GM13977 (cell line): ENCODE data around the gene TBPL1.

Source experiments
- DNase-seq: peaks from one replicate; pipeline ENCODE4 v3.0.0; 2012; ENCODE audit warnings: low spot score
- in situ Hi-C: fragments of 300-500 bp; cut with MboI; formaldehyde crosslinking; loops from one replicate; pipeline ENCODE4 v1.12.0; 2022; ENCODE audit warnings: low sequenced_read_pairs, low pct_unique_long_range_greater_than_20kb, mixed read lengths, inconsistent platforms; ENCODE audit not compliant: unreplicated experiment
- TF ChIP-seq, protein P1 (sequence below): IDR thresholded peaks from 2 replicates; pipeline ENCODE4 v1.5.1; 2012; ENCODE audit warnings: mild to moderate bottlenecking, control low read depth; ENCODE audit not compliant: insufficient read depth; ENCODE audit errors: extremely low read depth, missing control alignments

The TBPL1 gene

DNA sequence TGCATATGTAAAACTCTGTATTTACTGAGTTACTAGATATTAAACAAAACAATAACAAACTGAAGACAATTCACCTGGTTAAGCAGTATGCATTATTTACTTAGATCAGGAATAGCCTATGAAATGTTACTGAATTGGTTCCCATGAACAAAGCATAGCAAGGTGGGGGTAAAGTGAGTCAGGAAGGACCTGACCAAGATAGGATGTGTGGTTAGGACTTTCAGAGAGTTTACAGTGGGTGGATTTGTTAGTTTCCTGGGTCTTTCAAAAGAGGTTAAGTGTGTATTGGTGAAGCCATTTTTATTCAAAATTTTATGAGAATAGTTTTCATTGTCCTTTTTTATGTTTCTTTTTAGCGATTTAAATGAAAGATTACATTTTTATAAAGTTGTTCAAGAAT is 32.9 kb downstream of the TBPL1 start:
- in situ Hi-C loops = no loop called here
- TF ChIP-seq, protein P1, sequence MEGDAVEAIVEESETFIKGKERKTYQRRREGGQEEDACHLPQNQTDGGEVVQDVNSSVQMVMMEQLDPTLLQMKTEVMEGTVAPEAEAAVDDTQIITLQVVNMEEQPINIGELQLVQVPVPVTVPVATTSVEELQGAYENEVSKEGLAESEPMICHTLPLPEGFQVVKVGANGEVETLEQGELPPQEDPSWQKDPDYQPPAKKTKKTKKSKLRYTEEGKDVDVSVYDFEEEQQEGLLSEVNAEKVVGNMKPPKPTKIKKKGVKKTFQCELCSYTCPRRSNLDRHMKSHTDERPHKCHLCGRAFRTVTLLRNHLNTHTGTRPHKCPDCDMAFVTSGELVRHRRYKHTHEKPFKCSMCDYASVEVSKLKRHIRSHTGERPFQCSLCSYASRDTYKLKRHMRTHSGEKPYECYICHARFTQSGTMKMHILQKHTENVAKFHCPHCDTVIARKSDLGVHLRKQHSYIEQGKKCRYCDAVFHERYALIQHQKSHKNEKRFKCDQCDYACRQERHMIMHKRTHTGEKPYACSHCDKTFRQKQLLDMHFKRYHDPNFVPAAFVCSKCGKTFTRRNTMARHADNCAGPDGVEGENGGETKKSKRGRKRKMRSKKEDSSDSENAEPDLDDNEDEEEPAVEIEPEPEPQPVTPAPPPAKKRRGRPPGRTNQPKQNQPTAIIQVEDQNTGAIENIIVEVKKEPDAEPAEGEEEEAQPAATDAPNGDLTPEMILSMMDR = no peak
- no peak for DNase-seq

DNA sequence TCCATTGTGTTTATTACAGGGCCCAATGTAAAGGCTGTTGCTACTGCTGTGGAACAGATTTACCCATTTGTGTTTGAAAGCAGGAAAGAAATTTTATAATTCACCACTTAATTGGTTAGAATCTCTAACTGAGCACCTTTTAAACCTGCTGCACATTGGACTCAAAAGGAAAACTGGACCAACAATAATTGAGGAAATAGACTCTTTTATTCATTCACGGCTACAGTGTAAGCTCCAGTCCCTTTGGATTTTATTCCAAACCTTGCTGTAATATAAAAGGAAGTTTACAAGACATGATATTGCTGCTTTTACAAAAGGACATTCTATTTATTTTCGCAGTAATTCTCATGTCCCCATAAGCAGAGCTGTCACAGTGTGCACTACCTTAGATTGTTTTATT is 33.9 kb downstream of the TBPL1 start:
- TF ChIP-seq, protein P1 = no peak
- DNase-seq = no peak

DNA sequence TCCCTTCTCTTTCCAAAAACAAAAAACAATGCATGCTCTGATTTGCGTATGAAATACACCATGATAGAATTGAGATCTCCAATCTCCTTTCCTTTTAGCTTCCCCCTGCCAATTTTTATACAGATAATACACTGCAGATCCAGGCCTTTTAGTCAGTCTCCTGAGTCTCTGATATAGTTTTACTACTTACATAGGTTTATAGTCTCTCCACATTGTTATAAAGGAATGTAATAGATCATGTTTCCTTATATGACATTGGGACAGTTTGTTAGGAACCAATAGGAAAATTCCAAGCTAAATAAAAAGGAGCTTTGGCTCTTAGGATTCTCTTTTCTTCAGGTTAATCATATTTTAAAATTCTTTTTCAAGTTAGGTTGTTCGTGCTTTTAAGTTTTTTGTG is 36.5 kb downstream of the TBPL1 start:
- DNase-seq = no peak
- in situ Hi-C loops = no loop called here
- TF ChIP-seq, protein P1 = no peak

More for the DNA sequence above, 33.9 kb downstream of the TBPL1 start:
- in situ Hi-C loops = no loop called here

DNA sequence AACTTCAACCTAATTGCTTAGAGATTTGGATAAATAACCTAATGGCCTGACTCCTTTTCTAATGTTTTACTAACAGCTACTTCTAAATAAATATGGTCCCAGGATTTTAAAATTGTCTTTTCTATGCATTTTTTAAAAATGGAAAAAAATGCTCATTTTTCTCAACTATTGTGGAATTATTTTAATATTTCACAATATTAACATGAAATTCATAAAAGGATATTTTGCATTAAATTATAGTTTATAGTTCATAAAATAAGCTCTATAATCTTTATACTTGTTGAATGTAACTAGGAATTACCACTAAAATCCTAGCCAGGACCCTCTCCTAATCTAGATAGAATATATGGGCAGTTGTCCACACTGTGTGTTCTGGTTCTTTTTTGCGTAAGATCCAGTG is 37.3 kb downstream of the TBPL1 start:
- TF ChIP-seq, protein P1 = no peak
- no peak for DNase-seq
- in situ Hi-C loops = no loop called here

DNA sequence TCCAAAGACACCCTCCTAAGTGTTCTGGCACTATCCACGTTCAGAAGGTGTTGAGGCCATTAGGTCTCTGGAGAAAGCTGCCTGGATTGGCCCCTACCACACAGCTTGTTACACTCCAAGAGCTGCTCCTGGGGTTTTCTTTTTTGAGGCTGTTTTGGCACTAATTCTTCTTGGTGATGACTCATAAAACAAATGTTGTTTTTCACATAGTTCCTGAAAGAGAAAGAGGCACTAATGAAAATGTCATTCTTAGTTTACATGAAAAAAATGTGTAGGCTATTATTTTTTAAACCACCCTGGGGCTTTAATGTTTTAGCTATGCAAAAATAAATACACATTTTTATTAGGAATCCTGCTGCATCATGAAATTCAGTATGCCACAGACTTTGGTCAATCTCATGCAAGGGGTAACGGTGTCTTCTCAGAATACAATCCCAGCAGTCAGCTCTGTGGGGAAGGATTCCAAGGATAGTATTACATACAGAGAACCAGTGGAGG is 38.1 kb downstream of the TBPL1 start:
- TF ChIP-seq, protein P1 = no peak
- no peak for DNase-seq
- in situ Hi-C loops = no loop called here

DNA sequence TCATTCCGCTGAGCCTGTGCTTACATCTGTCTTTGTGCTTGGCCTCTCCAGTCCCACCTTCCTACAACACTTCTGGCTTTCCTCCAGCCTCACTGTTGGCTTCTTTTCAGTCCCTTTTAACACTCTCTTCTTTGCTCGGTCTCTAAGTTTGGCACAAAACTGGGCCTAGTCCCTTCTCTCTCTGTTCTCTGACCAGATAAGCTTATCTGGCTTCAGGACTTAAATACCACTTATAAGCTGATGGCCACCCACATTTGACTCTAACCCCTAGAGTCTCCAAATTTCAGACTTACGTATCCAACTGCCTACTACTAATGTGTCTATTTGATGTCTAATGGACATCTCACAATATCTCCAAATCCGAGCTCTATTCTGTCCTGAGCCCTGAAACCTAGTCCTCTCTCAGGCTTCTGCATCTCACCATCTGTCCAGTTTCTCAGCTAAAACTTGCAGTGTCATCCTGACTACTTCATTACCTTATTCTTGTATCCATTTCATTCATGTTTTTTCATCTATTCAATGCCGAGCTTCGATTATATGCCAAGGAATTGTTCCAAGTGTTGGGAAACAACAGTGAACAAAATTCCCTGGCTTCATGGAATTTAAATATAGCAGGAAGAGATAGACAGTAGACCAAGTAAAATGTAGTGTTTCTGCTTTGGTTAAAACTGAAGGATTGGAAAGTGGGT is 40.1 kb downstream of the TBPL1 start:
- in situ Hi-C loops = no loop called here
- no peak for DNase-seq
- TF ChIP-seq, protein P1 = no peak
